SHP77 (cell line): ENCODE measurements around the gene RGS6.

Experiments used
- DNase-seq, 2 experiments: peaks; one replicate each; lab custom pipeline; 2025; lab: John Stamatoyannopoulos, UW

Gene RGS6

GRCh38 chr14:72014486-72014885 lies 82.3 kb downstream of the RGS6 start:
- no peak for DNase-seq

- no peak for DNase-seq
Measured at GRCh38 chr14:72017290-72017689, 85.1 kb downstream of the RGS6 start.

DNA sequence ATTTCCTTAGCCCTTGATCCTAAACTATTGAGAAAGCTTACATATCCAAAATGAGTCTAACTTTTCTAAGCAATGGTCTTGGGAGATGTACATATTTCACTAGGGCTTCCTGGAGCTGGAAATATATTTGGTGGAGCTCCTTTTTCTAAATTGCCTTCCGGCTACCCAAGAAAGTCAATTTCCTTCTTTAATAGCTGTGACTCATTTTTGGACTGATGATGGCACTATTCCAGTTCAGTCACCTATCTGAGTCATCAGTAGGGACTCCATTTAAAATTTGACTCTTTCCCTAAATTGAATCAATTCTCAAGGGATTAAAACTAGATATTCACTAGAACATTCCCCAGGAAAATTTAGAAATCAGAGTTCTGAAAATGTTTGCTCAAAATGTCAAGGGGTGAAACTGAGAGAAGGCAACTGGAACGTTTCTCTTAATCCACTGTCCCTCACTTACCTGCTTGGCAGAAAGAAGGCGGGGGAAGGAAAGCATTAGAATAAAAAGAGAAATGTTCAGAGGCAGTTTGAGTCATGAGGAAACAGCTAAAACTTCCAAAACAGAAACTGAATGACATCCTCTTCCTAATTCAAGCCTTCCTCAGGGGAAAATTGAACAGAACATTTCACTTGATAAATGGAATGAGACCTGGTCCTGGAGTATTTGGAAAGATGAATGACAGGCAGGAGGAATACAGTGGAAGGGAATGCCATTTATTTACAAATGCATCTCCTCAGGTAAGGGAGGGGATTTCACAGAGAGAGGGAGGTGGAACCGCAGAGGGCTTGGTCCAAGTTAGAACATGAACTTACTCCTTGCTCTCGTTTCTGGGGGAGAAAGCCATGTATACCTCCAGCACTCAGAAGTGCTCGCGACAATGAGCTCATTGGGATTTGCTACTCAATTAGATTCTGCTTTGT lies 91.2 kb downstream of the RGS6 start:
- no peak for DNase-seq

DNA sequence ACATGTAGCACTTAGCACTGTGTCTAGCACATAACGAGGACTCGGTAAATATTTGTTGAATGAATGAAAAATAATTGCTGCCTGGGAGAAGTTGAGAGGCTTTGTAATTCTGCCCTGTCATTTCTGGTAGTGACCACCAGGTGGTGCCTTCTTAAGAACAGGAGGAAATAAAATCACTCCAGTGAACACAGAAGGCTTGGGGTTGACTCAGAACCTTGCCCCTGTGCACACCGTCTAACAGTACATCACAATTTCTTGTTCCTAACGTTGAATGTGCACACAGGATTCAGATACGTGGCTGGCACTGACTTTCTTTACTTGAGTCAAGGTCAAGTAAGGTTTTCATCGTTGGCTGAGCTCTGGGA lies 91.8 kb downstream of the RGS6 start:
- peak; percentile 52 to 56 for DNase-seq

GRCh38 chr14:72024504-72024903 lies 92.3 kb downstream of the RGS6 start:
- no peak for DNase-seq

- no peak for DNase-seq
Measured at GRCh38 chr14:72026536-72026935, 94.3 kb downstream of the RGS6 start.

GRCh38 chr14:72027061-72027460 lies 94.8 kb downstream of the RGS6 start:
- no peak for DNase-seq

GRCh38 chr14:72033365-72033764 lies 101.1 kb downstream of the RGS6 start:
- peak in 1 of 2 experiments; percentile 16 for DNase-seq

GRCh38 chr14:72040528-72040927 lies 108.3 kb downstream of the RGS6 start:
- DNase-seq, result no peak

DNA sequence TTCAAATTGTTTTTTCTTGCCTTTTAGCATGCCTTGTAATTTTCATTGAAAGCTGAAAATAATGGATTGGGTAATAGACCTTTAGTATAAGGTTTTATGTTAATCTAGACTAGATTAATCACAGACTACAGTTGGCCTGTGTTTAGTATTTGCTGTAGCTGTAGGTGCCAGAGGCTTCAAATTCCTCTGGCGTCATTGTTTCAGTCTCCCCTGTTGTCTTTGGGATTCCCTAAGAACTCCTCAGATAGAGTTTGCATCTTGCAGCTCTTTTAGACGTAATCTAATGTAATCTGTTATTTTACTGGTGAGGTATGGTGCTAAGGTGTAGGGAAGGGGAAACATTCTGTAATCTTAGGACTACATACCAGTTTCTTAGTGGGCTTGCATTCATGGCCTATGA lies 113.0 kb downstream of the RGS6 start:
- DNase-seq, result no peak

DNA sequence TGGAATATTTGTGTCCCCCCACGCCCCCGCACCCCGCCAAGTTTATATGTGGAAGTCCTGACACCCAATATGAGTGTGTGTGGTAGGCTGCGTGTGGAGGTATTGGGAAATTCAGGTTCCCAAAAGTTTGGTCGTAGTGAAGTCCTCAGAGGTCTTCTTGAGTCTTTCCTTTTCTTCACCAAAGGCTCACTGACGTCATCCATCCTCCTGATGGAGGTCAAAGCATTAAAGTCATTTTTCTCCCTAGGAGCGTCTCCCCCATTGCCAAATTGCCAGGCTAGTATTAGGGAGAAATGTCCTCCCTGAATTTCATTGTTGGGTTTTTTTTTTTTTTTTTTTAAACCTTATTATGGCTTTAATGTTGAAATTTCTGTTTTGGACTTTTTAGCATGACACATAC lies 113.7 kb downstream of the RGS6 start:
- DNase-seq, result no peak

DNA sequence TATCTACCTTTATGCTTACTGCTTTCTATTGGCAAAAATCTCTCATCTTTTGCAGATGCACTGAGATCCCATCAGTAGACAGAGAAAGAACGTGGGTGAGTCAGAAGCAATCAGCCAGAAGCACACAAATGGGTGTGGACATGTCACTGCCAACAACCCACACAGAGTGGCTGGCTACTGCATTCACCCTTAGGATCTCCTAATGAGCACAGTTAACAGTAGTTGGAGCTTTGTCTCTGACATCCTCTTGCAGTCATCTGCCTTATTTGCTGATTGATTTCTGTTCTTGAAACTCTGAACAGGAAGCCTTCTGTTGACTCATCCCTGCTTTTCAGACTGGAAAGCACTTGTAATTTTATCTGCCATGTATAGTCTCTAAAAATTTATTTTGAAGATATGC lies 117.2 kb downstream of the RGS6 start:
- peak in 1 of 2 experiments; percentile 18 for DNase-seq

DNA sequence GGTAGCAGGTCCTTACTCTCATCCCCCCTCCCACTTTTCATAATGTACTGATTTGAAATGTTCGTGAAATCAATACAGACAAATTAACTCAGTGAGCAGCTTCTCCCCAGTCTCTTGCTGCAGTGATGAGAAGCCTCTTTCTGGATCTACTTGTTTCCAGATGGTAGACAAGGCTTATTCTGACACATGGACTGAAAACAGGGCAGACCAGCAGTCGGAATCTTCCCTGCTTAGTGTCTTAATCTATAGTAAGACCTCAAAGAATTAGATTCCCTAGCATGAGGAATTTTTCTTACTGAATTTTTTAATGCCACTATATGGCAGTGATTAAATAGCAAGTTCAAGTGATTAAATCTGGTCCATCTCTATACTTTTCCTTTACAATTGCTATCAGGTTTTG lies 120.1 kb downstream of the RGS6 start:
- DNase-seq, result no peak

DNA sequence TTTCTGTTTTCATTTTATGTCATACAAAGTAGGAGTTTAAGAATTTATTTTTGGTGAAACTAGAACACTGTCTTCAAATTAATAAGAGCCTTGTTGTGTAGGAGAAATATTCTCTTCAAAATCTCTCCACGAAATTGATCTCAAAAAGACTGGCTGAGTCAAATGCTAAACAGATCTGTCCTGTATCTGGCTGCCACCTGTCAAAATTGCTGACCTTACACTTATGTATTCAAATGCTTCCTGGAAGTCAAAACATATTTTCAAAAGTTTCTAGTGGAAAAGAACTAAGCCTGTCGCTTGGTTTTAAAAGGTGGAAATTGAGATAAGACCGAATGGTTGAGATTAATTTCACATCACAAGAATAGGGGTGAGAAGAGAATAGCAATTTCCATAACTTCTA lies 121.4 kb downstream of the RGS6 start:
- DNase-seq, result no peak

DNA sequence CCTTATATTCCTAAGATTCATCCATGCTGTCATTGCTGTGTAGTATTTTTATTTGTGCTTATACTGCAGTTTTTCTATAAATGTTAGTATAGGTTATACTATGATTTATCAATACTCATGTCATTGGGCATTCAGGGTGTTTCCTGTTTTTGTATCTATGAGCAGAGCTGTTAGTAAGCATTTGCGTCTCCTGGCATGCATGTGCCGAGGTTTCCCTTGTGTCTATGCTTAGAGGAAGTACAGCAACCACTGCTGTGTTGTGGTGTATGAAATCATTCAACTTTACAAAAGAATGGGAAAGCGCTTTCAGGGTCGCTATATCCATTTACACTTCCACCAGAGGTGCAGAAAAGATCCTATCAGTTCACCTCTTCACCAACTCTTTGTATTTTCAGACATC lies 122.7 kb downstream of the RGS6 start:
- DNase-seq, result no peak

DNA sequence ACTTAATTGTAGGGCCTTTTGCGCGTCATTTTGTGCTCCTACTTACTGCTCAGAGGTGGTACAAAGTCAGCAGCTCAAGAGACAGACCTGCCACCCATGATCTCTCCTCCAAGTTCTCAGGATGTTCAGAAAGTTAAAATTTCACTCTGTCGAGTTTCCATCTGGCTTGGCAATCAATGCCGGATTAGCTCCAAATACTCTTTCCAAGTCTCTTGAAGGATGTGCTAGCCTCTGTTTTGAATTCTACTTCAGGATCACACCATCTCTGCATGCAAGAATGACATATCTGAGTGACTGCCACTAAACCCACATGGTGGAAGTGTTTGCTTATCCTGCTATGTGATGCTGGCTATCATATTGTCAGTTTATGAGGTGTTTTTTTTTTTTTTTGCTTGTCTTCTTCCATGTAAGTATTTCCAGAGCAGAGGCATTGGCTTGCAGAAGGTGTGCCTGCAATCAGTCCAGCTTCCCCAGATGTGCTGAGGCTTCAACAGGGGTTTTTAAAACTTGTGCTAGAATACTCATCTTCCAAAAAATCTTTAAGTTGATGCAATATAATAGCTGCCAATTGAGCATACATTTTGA lies 125.6 kb downstream of the RGS6 start:
- DNase-seq, result no peak

DNA sequence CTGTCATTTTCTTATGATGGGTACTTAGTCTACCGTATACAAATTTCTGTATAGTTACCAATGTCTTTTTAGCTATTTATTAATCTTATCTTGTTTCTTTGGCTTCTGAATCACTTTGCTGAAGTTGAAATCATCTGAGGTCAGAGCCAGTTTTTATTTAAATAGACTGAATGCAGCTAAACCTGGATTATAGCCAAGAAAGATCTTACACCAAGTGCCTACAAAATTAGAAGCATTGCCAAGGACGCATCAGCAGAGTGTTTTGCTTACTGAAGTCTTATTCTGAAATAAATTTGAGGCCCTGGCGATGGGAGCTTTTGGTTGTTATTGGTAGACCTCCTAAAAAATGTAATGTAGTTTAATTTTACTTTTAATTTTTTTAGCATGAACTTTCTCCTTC lies 128.2 kb downstream of the RGS6 start:
- no peak for DNase-seq

DNA sequence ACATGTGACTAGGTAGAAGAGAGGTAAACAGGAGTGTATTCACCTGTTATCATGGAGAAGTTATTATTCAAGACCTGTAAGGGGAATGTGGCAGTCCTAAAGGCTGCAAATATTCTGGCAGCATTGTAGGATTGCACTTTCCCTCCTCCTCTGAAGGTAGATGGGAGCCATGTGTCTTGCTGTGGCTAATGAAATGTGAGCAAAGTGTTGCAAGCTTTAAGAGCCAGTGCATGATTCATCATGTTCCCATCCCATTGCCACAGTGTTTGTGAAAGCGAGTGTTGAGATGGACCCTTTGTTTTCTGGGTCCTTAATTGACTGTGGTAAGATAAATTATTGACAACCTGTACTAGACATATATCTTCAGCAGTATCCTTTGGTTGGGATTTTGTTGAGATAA lies 128.7 kb downstream of the RGS6 start:
- DNase-seq, result no peak

GRCh38 chr14:72061718-72062117 lies 129.5 kb downstream of the RGS6 start:
- DNase-seq, result no peak

DNA sequence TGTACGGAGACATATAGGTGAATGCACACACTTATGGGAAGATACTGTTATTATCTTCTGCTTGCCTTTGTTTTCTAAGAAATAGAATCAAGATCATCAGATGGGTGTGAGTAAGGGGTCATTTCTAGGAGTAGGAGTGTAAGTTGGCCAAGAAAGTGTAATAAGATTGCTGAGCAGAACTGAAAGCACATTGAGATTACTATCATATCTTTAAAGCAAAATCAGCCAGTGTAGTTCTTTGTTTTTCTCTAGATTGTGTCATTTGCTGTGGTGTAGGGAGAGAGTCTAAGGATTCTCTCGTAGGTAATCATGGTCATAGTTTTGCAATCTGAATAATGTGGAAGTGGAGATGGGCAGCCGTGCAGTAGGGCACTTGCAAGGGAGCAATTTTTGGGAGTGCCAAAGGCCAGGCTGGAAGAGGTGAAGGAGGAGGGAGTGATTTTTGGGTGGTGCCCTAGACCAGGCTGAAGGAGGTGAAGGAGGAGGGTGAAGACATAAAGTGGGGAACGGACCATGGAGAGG lies 131.6 kb downstream of the RGS6 start:
- no peak for DNase-seq

DNA sequence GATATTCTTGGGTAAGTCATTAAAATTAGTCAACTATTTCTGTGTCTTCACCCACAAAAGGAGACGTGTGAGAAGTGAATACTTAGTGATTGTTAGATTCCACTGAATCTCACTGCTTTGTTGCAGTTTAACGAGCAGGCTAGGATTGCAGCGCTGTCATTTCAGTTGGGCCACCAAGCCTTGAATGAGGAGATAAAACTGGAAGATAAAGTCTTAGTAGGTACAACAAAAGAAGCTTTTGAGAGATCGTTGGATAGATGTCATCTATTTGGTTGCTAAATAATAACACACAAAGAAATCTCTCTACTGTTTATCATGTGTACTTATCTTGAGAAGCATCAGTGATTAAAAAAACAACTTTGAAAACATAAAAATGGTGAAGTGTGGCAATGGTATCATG lies 132.3 kb downstream of the RGS6 start:
- DNase-seq, result no peak

DNA sequence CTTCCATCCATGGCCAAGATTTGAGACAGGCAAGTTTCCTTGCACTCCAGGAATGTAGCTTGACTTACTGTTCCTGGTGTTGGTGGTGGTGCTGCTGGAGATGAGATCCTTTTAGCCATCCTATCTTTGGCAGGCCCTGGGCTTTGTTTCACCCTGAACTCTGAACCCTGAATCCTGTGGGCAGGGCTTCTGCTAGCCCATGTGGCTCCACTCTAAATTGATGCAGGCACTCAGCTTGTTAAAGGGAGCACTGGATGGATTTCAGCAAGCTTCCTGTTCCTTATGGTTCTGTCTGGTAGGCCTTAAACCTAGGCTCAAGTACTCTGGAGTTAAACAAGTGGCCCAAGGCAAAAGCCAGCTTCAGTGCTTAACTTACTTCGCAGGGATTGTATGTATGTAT lies 138.2 kb downstream of the RGS6 start:
- DNase-seq, result no peak

DNA sequence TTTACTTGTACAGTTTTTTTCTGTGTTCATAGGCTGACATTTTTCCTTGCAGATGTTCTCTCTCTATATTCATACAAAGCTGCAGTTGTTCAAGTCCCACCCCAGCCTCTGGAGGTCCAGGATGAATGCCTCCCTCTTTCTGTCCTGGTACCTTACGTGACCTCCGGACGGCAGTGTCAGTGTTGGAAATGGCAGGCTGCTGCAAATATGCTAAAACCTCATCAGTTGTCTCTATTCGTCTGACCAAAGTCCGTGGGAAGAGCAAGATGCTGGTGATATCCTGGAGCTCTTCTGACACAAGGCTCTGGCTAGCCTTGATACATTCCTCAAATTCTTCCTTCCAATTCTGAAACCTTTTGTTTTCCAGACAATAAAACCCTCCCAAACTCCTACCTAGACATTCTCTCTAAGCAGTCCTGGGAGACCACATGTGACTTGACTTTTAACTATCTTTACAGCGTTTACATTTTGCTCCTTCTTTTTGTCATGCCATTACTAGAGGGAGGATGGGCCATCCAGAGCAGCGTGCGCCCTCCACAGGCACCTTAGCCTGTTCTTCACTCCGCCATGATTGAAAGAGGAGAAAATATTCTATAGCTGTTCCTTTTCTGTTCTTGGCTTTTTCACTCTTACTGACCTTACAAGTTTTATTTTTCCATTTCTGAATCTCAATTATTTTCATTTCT lies 143.6 kb downstream of the RGS6 start:
- no peak for DNase-seq
